ENCODE results near the gene KXD1.

DNA sequence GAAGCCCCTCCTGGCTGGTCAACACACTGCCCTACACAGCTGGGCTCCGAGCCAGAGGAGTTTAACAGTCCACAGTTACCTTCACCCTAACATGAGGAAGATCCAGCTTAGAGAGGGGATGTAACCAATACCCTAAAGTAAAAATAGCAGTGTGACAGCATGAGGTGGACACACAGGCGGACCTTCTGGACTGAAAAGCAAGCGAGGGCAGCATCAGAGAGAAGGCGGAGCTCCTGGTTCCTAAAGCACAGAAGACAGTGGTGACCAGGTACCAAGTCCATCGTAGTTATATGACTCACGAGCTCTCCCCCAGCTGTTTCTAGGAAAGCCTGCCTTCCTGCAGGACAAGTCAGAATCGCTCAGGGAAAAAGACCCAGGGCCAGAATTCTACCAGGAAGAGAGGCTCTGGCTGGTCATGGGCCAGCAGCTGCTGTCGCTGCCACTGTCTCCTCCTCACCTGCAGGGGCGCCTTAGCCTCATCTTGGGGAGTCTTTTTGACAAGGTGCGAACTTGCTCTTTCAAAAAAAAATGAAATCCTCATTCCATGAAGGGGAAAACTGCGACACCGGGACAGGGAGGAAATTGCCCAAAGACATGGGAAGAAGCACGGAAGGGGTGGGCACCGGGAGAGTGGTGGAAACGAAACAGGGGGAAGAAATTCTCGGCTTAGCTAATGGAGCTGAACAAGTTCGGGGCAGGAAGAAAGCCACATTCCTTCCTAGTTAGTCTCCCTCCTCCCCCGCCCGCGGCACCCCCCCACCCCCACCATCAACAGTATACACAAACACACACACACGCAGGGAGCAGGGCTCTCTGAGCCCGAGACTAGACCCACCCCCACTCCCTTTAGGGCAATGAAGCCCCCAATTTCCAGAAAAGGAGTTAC is 37.5 kb upstream of the KXD1 start:
- TF ChIP-seq, protein P1, sequence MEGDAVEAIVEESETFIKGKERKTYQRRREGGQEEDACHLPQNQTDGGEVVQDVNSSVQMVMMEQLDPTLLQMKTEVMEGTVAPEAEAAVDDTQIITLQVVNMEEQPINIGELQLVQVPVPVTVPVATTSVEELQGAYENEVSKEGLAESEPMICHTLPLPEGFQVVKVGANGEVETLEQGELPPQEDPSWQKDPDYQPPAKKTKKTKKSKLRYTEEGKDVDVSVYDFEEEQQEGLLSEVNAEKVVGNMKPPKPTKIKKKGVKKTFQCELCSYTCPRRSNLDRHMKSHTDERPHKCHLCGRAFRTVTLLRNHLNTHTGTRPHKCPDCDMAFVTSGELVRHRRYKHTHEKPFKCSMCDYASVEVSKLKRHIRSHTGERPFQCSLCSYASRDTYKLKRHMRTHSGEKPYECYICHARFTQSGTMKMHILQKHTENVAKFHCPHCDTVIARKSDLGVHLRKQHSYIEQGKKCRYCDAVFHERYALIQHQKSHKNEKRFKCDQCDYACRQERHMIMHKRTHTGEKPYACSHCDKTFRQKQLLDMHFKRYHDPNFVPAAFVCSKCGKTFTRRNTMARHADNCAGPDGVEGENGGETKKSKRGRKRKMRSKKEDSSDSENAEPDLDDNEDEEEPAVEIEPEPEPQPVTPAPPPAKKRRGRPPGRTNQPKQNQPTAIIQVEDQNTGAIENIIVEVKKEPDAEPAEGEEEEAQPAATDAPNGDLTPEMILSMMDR (conservative IDR thresholded peaks at IDR 0.05 in 1 of 2, IDR thresholded peaks at IDR 0.05 in 1 of 2; ENCODE audit: low read depth in 1 of 2, low read length in 2 of 2): peak; percentile 46 to 66
- no peak for TF ChIP-seq EZH2 (IDR thresholded peaks at IDR 0.05; ENCODE audit: low read length, missing control alignments)
